ENCODE measurements around the gene ENSA.
"Not testable (repeated sequence)": the region's sequence is repeated elsewhere in the genome, so short reads cannot be mapped to it uniquely, and the experiment has no call there.

The ENSA gene

GRCh38 chr1:150621497-150622302 lies 7.7 kb downstream of the ENSA start:
- peak; percentile 50 for DNase-seq

GRCh38 chr1:150620919-150621318 lies 8.5 kb downstream of the ENSA start:
- no peak for DNase-seq

GRCh38 chr1:150619576-150620509 lies 9.6 kb downstream of the ENSA start:
- DNase-seq = peak; percentile 35

GRCh38 chr1:150615346-150616201 lies 13.8 kb downstream of the ENSA start:
- no peak for DNase-seq

DNA sequence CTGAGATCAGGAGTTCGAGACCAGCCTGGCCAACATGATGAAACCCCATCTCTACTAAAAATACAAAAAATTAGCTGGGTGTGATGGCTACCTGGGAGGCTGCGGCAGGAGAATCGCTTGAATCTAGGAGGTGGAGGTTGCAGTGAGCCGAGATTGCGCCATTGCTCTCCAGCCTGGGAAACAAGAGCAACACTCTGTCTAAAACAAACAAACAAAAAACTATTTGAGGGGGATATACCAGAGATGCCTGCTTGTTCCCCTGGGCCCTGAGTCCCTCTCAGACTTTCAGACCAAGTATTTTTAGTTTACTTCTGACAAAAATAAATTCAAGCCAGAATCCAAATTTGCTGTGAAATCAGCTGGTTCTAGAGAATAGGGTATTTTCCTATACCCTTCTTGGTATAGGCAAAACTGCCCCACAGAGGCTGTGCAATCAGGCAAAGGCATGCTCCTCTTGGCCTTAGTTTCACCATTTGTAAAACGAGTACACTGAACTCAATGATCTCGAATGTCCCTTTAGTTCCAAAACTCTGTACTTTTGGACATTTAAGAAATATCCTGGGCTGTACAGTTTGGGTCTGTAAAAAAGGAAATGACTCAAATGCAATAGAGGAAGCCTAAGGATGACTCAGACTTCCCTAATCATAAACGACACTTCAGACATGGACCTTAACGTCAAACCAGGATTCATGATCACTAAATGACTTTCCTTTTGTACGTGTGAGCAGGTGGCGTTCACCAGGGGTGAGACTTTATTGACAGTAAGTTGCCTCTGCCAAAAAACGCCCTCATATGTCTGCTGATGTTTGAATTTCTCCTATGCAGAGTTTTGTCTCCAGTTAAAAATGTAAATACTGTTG lies 16.1 kb downstream of the ENSA start:
- peak; percentile 94 for DNase-seq

GRCh38 chr1:150612014-150612345 lies 17.4 kb downstream of the ENSA start:
- no peak for DNase-seq

- DNase-seq = no peak
These were observed 18.8 kb downstream of the ENSA start for GRCh38 chr1:150610576-150610975.

DNA sequence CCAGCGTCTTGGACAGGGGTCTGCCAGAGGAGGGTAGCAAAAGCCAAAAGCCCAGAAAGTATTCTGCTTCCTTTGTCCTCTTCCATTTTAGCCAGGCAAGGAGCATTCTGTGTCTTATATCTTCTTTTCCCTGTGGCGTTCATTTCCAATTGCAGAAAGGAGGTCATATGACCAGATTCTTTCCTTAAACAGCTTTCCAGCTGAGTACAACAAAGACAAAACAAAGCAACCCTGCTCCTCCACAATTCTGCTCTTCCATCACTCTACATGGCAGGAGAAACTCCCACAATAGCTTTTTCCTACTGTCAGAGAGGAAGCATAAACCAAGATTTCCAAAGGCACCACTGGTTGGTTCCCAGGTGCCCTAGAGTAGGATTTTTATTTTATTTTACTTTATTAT lies 19.7 kb downstream of the ENSA start:
- peak; percentile 19 for DNase-seq

DNA sequence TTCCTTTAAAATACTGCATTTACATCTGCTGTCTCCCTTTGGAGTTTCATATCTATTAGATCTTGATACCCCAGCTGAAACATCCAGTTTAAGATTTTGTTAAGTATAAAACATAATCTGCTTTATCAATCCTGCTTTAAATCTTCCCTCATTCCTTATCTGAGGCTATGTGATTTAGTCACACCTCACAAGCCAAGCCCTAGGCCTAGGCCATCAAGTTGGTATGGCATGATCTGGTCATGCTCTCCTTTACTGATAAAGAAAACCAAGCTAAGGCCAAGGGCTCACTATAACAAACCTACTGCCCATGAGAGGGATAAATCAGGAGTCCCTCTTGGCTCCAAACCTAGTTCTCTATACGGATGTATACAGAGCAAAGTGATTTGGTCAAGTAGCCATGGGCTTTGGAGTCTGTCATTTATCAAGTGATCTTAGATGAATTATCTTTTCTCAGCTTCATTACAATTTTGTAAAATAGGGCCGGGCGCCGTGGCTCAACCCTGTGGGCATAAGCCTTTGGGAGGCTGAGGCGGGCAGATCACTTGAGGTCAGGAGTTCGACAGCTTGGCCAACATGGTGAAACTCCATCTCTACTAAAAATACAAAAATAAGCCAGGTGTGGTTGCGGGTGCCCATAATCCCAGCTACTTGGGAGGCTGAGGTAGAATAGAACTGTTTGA lies 22.8 kb downstream of the ENSA start:
- DNase-seq = no peak

GRCh38 chr1:150605451-150605731 lies 24.0 kb downstream of the ENSA start:
- DNase-seq = not testable (repeated sequence)

DNA sequence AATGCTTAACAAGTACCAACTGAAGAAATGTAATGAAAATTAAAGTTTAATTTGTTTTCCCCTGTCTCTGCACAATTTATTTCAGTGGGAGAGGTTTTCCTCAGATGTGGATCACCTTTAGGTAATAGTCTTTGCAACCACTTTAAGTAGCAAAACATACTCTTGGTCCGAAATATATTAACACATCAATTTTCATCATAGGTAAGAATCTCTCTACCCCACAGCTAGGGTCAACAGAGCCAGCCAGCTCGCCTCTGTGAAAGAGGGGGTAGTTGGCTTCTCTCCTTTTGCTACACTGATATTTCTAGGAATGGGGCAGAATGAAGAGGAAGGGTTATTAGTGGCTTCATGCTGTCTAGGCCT lies 25.2 kb downstream of the ENSA start:
- DNase-seq = no peak

DNA sequence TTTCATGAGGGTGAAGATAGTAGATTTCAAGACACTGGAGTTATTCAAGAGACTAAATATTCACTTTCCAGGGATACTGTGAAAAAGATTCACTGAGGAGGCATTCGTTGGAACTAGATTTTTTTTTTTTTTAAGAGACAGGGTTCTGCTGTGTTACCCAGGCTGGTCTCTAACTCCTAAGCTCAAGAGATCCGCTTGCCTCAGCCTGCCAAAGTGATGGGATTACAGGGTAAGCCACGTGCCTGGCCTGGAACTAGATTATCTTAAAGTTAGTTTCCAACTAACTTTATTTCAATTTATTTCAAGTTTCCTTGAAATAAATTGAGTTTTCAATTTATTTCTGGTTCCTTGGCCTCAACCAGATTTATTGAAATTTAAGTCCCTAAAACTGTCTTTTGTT lies 25.7 kb downstream of the ENSA start:
- no peak for DNase-seq

DNA sequence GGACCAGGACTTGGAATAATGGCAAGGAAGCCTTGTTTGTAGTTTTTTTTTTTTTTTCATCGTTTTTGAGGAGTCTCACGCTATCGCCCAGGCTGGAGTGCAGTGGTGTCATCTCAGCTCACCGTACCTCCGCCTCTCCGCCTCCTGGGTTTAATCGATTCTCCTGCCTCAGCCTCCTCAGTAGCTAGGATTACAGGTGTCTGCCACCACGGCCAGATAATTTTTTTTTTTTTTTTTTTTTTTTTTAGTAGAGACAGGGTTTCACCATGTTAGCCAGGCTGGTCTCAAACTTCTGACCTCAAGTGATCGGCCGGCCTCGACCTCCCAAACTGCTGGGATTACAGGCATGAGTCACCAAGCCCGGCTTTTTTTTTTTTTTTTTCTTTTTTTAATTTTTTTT lies 27.0 kb downstream of the ENSA start:
- DNase-seq = not testable (repeated sequence)

- no peak for DNase-seq
These were observed 27.9 kb downstream of the ENSA start for GRCh38 chr1:150601540-150601939.

DNA sequence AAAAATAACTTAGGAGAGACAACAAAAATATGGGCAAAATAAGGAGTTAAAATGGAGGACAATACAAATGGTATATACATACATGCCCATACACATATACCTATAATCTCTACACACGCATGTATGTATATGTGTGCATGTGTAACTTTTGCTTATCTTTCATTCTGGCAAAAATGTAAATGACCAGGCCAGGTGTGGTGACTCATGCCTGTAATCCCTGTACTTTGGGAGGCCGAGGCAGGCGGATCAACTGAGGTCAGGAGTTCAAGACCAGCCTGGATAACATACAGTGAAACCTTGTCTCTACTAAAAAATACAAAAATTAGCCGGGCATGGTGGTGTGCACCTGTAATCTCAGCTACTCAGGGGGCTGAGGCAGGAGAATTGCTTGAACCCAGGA lies 31.1 kb downstream of the ENSA start:
- DNase-seq = not testable (repeated sequence)

DNA sequence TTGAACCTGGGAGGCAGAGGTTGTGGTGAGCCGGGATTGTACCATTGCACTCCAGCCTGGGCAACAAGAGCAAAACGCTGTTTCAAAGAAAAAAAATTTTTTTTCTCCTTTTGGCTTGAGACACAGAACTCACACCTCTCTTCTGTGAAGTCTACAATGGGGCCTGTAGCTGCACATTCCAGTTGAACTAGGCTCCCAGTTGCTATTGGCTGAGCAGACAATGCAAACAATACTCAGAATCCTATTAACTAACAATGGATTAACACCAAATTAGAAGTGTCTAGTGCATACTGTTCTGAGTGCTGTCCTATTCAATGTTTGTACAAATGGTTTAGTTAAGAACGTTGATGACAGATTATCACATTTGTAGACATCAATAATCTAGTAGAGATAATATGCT lies 32.4 kb downstream of the ENSA start:
- no peak for DNase-seq

- DNase-seq = no peak
These were observed 33.1 kb downstream of the ENSA start for GRCh38 chr1:150596095-150596892.

DNA sequence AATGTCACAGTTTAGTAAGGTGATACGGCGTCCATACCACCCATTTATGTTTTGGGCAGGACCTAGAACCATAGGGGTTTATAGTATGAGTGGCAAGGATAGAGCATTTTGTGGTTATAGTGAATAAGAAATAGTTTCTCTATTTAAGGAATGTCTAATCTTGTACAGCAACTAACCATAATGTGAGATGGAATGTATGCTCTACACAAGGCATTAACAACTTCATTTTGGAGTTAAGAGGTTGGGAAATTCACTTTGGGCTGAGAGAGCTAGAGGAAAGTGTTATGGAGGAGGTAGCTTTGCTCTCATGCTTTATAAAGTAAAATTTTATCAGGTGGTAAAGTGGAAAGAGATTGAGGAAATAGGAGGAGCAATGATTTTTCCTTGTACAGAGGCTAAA lies 47.0 kb downstream of the ENSA start:
- DNase-seq = no peak

DNA sequence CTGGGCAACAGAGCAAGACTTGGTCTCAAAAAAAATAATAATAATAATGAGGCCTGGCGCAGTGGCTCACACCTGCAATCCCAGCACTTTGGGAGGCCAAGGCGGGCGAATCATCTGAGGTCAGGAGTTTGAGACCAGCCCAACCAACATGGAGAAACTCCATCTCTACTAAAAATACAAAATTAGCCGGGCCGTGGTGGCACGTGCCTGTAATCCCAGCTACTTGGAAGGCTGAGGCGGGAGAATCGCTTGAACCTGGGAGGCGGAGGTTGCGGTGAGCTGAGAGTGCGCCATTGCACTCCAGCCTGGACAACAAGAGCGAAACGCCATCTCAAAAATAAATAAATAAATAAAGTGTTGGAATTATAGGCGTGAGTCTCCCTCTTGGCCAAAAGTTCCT lies 47.5 kb downstream of the ENSA start:
- DNase-seq = not testable (repeated sequence)

DNA sequence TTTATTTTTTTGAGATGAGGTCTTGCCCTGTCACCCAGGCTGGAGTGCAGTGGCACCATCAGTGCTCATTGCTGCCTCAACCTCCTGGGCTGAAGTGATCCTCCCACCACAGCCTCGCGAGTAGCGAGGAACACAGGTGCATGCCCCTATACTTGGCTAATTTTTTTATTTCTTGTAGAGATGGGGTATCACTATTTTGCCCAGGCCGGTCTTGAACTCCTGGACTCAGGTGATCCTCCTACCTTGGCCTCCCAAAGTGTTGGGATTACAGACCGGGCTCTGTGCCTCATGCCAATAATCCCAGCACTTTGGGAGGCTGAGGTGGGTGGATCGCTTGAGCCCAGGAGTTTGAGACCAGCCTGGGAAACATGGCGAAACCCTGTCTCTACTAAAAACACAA lies 48.0 kb downstream of the ENSA start:
- DNase-seq = not testable (repeated sequence)

DNA sequence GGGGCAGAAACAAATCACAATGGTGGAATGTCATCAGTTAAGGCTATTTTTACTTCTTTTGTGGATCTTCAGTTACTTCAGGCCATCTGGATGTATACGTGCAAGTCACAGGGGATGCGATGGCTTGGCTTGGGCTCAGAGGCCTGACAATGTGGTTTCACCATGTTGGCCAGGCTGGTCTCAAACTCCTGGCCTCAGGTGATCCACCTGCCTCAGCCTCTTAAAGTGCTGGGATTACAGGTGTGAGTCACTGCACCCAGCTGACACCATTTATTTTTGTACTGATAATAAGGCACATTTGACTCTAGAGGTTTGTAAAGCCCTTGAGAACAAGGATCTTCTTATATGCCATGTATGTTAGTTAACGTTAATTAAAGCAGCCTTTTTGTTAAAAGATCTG lies 48.4 kb downstream of the ENSA start:
- DNase-seq = not testable (repeated sequence)

Data from NCI-H69 (cell line).